Ovary (tissue), 3 donors: ENCODE results near the gene MICU2.

Experiments
- CTCF ChIP-seq, 3 donors: fragments of 450-650 bp in 2 of 3; fragments of 200-600 bp in 1 of 3; IDR thresholded peaks; one replicate each; pipeline versions ENCODE4 v1.5.1 to v1.8.0; 2016 to 2022; ENCODE audit warnings: antibody characterized with exemption in 3 of 3, mild to moderate bottlenecking in 1 of 3
- EP300 ChIP-seq: sonication (generic); formaldehyde crosslinking; IDR thresholded peaks from one replicate; pipeline ENCODE4 v1.6.1; 2017; ENCODE audit warnings: antibody characterized with exemption
- POLR2A ChIP-seq: fragments of 450-650 bp; IDR thresholded peaks from one replicate; pipeline ENCODE4 v1.6.1; 2017; ENCODE audit warnings: antibody characterized with exemption, mild to moderate bottlenecking, moderate library complexity
- donor health status: DM: no; HTN: no; CAD: no.

GRCh38 chr13:21529146-21529893, 74.7 kb downstream of the MICU2 start:
- no peak for TF ChIP-seq EP300
- TF ChIP-seq CTCF (IDR thresholded peaks at IDR 0.05), result no peak
- no peak for TF ChIP-seq POLR2A
